HepG2 (cell line): ENCODE measurements around the gene EPN3. TPM values are rescaled to one million over a fixed set of nuclear protein-coding genes. Genes with fewer than 3 reads are reported as not detected.

Experiments used
- ARID5B ChIP-seq: IDR thresholded peaks from 2 replicates; pipeline ENCODE4 v1.4.0; 2020; ENCODE audit warnings: mild to moderate bottlenecking, missing genetic modification reagents
- ISX ChIP-seq: sonication (generic); formaldehyde crosslinking; conservative IDR thresholded peaks from 2 replicates; pipeline ENCODE4 v1.5.0; 2020; ENCODE audit warnings: missing genetic modification reagents
- MXI1 ChIP-seq: IDR thresholded peaks from 3 replicates; pipeline ENCODE4 v1.6.1; 2012; ENCODE audit warnings: low read depth, low read length, inconsistent platforms, borderline replicate concordance
- NONO ChIP-seq, 2 experiments: fragments of 450-650 bp in 1 of 2; sonication (generic) in 1 of 2; formaldehyde crosslinking in 1 of 2; IDR thresholded peaks in 1 of 2; conservative IDR thresholded peaks in 1 of 2; 2 replicates each; pipeline versions ENCODE4 v1.6.1 to v1.8.0; 2017 to 2022; ENCODE audit warnings: mild to moderate bottlenecking in 1 of 2, missing genetic modification reagents in 1 of 2, moderate library complexity in 1 of 2
- NR2F2 ChIP-seq: IDR thresholded peaks from 2 replicates; pipeline ENCODE4 v1.6.1; 2012; ENCODE audit warnings: low read depth, inconsistent platforms, borderline replicate concordance
- RAD51 ChIP-seq: fragments of 450-650 bp; IDR thresholded peaks from 2 replicates; pipeline ENCODE4 v1.6.1; 2016; ENCODE audit warnings: borderline replicate concordance
- SAP130 ChIP-seq: IDR thresholded peaks from 2 replicates; pipeline ENCODE4 v1.6.1; 2016; ENCODE audit warnings: low read depth
- SRSF1 ChIP-seq: fragments of 200-400 bp; formaldehyde crosslinking; optimal IDR thresholded peaks from 2 replicates; pipeline ENCODE3; 2017; ENCODE audit warnings: mild to moderate bottlenecking, low read depth, low read length, moderate library complexity
- TEAD2 ChIP-seq: sonication (generic); formaldehyde crosslinking; IDR thresholded peaks from 2 replicates; pipeline ENCODE4 v1.9.0; 2021; ENCODE audit warnings: missing genetic modification reagents
- ZBTB7A ChIP-seq: sonication (generic); formaldehyde crosslinking; IDR thresholded peaks from 2 replicates; pipeline ENCODE4 v1.8.0; 2022; ENCODE audit warnings: mild to moderate bottlenecking, missing genetic modification reagents
- ZFP41 ChIP-seq: sonication (generic); formaldehyde crosslinking; IDR thresholded peaks from 2 replicates; pipeline ENCODE4 v1.4.0; 2020; ENCODE audit warnings: mild to moderate bottlenecking, missing genetic modification reagents, borderline replicate concordance
- ZNF44 ChIP-seq: sonication (generic); formaldehyde crosslinking; IDR thresholded peaks from 2 replicates; pipeline ENCODE4 v1.5.1; 2020; ENCODE audit warnings: mild to moderate bottlenecking, missing genetic modification reagents
- ZNF607 ChIP-seq: sonication (generic); formaldehyde crosslinking; IDR thresholded peaks from 2 replicates; pipeline ENCODE4 v1.5.1; 2020; ENCODE audit warnings: missing genetic modification reagents, mild to moderate bottlenecking, borderline replicate concordance
- ZNF619 ChIP-seq: sonication (generic); formaldehyde crosslinking; IDR thresholded peaks from 2 replicates; pipeline ENCODE4 v1.4.0; 2020; ENCODE audit warnings: mild to moderate bottlenecking, missing genetic modification reagents
- ZNF646 ChIP-seq: sonication (generic); formaldehyde crosslinking; IDR thresholded peaks from 2 replicates; pipeline ENCODE4 v1.9.0; 2021; ENCODE audit warnings: mild to moderate bottlenecking, missing genetic modification reagents
- polyA plus RNA-seq, 8 experiments: library from polyadenylated mRNA; depleted of rRNA in 3 of 8; stranded (reverse) in 7 of 8; unstranded in 1 of 8; fragments of >200 nt; fragmentation: Illumina TruSeq in 4 of 8; extraction: Trizol in 4 of 8; gene quantifications; 2 replicates each; pipeline versions ENCODE4 v1.2.1 to v1.2.3, GENCODE V29; 2011 to 2016; ENCODE audit warnings: low read depth in 4 of 8, missing spikeins in 1 of 8, mixed read lengths in 1 of 8; ENCODE audit not compliant: insufficient read depth in 1 of 8
- total RNA-seq, 5 experiments: library from RNA; depleted of rRNA; stranded (reverse); fragments of >200 nt; fragmentation: Illumina TruSeq; extraction: Trizol; gene quantifications; 2 replicates each; pipeline ENCODE4 v1.2.3, GENCODE V29; 2016; ENCODE audit warnings: low read depth in 1 of 5
- TF ChIP-seq, protein P1 (sequence below): sonication (generic); formaldehyde crosslinking; IDR thresholded peaks from 2 replicates; pipeline ENCODE4 v1.4.0; 2020; ENCODE audit warnings: missing genetic modification reagents, borderline replicate concordance

Gene EPN3
- total and polyA plus RNA-seq, 2 of the 13 experiments (the other 11 are each of a cell fraction or from before 2014, with no cell fraction given) = 0.11 to 0.95 TPM

GRCh38 chr17:50547035-50547735 lies 14.7 kb downstream of the EPN3 start, which contains the start of gene SPATA20 (continued):
- TF ChIP-seq, protein P1, sequence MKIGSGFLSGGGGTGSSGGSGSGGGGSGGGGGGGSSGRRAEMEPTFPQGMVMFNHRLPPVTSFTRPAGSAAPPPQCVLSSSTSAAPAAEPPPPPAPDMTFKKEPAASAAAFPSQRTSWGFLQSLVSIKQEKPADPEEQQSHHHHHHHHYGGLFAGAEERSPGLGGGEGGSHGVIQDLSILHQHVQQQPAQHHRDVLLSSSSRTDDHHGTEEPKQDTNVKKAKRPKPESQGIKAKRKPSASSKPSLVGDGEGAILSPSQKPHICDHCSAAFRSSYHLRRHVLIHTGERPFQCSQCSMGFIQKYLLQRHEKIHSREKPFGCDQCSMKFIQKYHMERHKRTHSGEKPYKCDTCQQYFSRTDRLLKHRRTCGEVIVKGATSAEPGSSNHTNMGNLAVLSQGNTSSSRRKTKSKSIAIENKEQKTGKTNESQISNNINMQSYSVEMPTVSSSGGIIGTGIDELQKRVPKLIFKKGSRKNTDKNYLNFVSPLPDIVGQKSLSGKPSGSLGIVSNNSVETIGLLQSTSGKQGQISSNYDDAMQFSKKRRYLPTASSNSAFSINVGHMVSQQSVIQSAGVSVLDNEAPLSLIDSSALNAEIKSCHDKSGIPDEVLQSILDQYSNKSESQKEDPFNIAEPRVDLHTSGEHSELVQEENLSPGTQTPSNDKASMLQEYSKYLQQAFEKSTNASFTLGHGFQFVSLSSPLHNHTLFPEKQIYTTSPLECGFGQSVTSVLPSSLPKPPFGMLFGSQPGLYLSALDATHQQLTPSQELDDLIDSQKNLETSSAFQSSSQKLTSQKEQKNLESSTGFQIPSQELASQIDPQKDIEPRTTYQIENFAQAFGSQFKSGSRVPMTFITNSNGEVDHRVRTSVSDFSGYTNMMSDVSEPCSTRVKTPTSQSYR (CRISPR knock-in tag) = peak; percentile 87
- TF ChIP-seq NONO (IDR thresholded peaks at IDR 0.05) = no peak
- peak; percentile 80; the same call in 1 of the 2 replicates for TF ChIP-seq NONO (CRISPR knock-in tag; conservative IDR thresholded peaks at IDR 0.05)
- TF ChIP-seq ISX (CRISPR knock-in tag) = peak; percentile 94
- peak; percentile 86 for TF ChIP-seq SAP130 (CRISPR knock-in tag)
- TF ChIP-seq ZNF607 (CRISPR knock-in tag) = peak; percentile 55; the same call in 1 of the 2 replicates
- peak; percentile 80; the same call in 1 of the 3 replicates for TF ChIP-seq MXI1
- peak; percentile 65 for TF ChIP-seq ZNF44 (CRISPR knock-in tag)
- TF ChIP-seq SRSF1 = no peak
- TF ChIP-seq NR2F2 = no peak; the same call in 1 of the 2 replicates
- TF ChIP-seq ZNF619 (CRISPR knock-in tag) = peak; percentile 8; the same call in 1 of the 2 replicates
- TF ChIP-seq RAD51 = no peak
- no peak for TF ChIP-seq ZNF646
- peak; percentile 53; the same call in 1 of the 2 replicates for TF ChIP-seq ZBTB7A (CRISPR knock-in tag)
- 0 out of 2 replicates have a peak, but pooled peaks have one; percentile 63 for TF ChIP-seq TEAD2 (CRISPR knock-in tag)
- TF ChIP-seq ZFP41 (CRISPR knock-in tag) = peak; percentile 72; the same call in 1 of the 2 replicates
- peak; percentile 67 for TF ChIP-seq ARID5B (CRISPR knock-in tag)
